HAP-1 (cell line): Measurements from ENCODE around the gene PGAM2.

Experiments
- DNase-seq, 2 experiments: peaks; one replicate each; pipeline ENCODE4 v3.0.0-alpha.2; 2016 to 2020; ENCODE audit warnings: low spot score in 2 of 2
- H3K27me3 ChIP-seq: fragments of 250-450 bp; sonication (Bioruptor Pico); 2 replicates; pipeline ENCODE4 v1.5.1; 2020; ENCODE audit warnings: low read depth, mild to moderate bottlenecking, moderate library complexity
- H3K36me3 ChIP-seq: fragments of 250-450 bp; sonication (Bioruptor Pico); replicated peaks from 2 replicates; pipeline ENCODE4 v1.5.1; 2020; ENCODE audit warnings: mild to moderate bottlenecking
- H3K4me1 ChIP-seq: fragments of 250-450 bp; sonication (Bioruptor Pico); 2 replicates; pipeline ENCODE4 v1.5.1; 2020; ENCODE audit warnings: mild to moderate bottlenecking
- H3K4me3 ChIP-seq: fragments of 250-450 bp; sonication (Bioruptor Pico); 2 replicates; pipeline ENCODE4 v1.5.1; 2020; ENCODE audit warnings: mild to moderate bottlenecking, moderate library complexity
- H3K9me3 ChIP-seq: fragments of 250-450 bp; sonication (Bioruptor Pico); 2 replicates; pipeline ENCODE4 v1.5.1; 2020; ENCODE audit warnings: mild to moderate bottlenecking, moderate library complexity
- in situ Hi-C: fragments of 300-500 bp; cut with MboI; formaldehyde crosslinking; loops from 3 replicates; pipeline ENCODE4 v1.14.3; 2020; ENCODE audit warnings: low sequenced_read_pairs, inconsistent platforms, mixed read lengths

PGAM2 gene

GRCh38 chr7:44072364-44073231, 7.2 kb upstream of the PGAM2 start:
- DNase-seq = peak; percentile 50 to 85
- H3K4me1 ChIP-seq = no peaks in the 10 kb centered on the region
- in situ Hi-C loops = no loop called here
- H3K4me3 ChIP-seq = no peak overlapping the region
- H3K27me3 ChIP-seq = no peaks in the 10 kb centered on the region
- H3K9me3 ChIP-seq = no peaks in the 10 kb centered on the region
- H3K36me3 ChIP-seq = peaks cover 25% of the 10 kb centered on the region

DNA sequence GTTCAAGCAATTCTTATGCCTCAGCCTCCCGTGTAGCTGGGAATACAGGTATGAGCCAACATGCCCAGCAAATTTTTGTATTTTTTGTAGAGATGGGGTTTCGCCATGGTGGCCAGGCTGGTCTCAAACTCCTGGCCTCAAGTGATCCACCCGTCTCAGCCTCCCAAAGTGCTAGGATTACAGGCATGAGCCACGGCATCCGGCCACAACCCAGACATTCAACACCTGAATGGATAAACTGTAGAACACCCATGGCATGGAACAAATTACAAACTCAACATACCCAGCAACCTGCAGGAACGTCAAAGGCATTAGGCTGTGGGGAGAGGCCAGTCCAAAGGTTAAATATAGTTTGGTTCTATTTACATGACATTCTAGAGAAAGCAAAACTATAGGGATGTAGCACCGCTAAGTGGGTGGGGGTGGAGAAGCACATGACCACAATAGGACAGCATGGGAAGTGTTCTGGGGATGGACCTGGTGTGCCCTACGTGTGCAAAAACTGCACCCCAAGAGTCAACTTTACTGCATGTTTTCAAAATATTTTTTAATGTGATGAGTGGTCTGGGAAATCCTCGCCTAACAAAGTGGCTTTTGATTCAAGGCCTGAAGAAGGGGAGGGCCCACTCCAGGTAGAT, 6.5 kb upstream of the PGAM2 start:
- Histone ChIP-seq H3K4me1 (no peaks in the 10 kb centered on the region), H3K27me3 (no peaks in the 10 kb centered on the region), H3K36me3 (peaks cover 18% of the 10 kb centered on the region), H3K4me3 (no peak overlapping the region), H3K9me3 (no peaks in the 10 kb centered on the region)
- in situ Hi-C loops = no loop called here
- DNase-seq = no peak

DNA sequence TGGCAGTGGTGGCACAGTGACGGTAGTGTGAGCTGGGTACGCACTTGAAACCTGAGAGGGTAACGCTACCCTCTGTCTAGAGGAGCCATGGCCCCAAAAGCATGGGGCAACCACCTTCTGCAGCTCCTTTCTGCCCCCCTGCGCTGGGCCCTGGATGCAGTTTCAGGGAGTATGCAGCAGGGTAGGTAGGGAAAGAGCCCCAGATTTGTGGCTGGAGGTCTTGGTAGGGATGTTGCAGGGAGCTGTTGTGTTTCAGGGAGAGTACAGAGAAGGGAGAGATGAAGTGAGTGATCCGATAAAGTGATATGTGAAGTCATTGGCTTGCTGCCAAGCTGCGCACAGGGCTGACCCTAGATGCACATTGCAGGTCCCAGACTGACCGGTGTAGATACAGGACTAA, 2.7 kb upstream of the PGAM2 start:
- Histone ChIP-seq H3K36me3 (no peaks in the 10 kb centered on the region), H3K27me3 (no peaks in the 10 kb centered on the region), H3K4me1 (peaks cover 10% of the 10 kb centered on the region), H3K4me3 (no peak overlapping the region), H3K9me3 (no peaks in the 10 kb centered on the region)
- in situ Hi-C loops = no loop called here
- no peak for DNase-seq

DNA sequence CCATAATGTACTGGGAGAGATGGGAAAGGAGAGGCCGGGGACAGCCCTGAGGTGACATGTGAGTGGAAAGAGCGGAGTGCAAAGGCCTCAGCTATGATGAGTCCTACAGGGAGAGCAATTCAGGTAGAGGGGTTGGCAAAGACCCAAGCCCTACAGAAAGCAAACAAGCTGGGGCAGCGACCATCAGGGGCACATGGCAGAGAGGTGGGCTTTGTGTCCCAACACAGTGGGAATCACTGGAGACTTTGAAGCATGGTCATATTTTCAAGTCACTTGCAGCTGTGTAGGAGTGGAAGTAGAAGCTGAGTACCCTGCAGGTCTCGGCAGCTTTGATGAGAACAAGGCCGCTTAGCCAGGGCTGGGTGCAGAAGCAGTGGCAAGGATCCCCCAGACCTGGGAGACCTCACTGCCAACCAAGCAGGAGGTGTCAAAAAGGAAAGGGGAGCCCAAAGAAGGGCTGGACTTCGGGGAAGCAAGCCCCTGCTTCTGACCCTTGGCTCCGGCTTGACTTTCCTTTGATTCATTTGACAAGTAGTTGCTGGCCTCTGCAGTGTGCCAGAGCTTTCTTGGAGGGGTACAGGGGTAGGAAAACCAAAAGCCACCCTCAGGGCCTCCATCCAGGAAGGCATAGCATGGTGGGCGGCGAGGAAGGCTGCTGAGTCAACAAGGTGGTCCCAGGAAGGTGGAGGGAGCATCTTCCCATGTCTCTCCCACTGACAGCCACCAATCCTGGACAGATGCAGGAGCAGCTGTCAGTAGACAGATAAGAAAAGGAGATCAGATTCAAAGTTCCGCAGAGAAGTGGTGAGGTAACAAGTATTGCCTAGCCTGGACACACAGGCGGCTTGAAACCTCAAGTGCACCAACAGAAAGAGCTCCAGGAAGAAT, 1.9 kb upstream of the PGAM2 start:
- peaks cover 10% of the 10 kb centered on the region for H3K4me1 ChIP-seq
- no peaks in the 10 kb centered on the region for H3K36me3 ChIP-seq
- in situ Hi-C loops = no loop called here
- no peak for DNase-seq
- H3K27me3 ChIP-seq = no peaks in the 10 kb centered on the region
- H3K9me3 ChIP-seq = no peaks in the 10 kb centered on the region
- H3K4me3 ChIP-seq = no peak overlapping the region

DNA sequence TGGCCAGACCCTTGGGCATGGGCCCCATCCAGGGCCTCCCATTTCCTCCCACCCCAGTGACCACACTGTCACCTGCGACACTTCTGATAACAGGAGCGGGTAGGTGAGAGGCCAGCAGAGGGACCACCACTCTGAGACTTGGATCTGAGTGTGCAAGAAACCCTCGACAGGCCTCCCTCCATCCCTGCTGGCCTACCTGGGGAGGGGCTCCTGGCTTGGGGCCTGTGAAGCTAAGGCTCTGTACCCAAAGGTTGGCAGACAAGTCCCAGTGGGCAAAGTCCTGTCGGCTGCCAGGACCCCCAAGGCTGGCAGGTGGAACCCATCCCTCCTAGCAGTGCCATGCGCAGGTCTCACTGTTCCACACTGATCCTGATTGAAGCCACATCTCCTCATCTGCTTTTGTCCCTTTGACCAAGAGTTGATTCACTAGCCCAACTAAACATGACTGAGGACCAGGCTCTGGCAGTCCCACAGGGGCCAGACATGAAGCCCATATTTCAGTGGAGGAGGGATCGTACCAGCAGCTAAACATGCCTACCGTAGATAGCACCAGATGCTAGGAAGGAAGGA, 1.2 kb upstream of the PGAM2 start:
- in situ Hi-C loops = no loop called here
- no peaks in the 10 kb centered on the region for H3K9me3 ChIP-seq
- H3K4me1 ChIP-seq = peaks cover 10% of the 10 kb centered on the region
- peaks cover 6% of the 10 kb centered on the region for H3K36me3 ChIP-seq
- H3K27me3 ChIP-seq = no peaks in the 10 kb centered on the region
- no peak for DNase-seq
- no peak overlapping the region for H3K4me3 ChIP-seq

- Histone ChIP-seq H3K36me3 (peaks cover 11% of the 10 kb centered on the region), H3K27me3 (no peaks in the 10 kb centered on the region), H3K4me3 (no peak overlapping the region), H3K9me3 (no peaks in the 10 kb centered on the region), H3K4me1 (peaks cover 10% of the 10 kb centered on the region)
- DNase-seq = no peak
- in situ Hi-C loops = no loop called here
These were observed 719 bp upstream of the PGAM2 start for GRCh38 chr7:44066111-44066460.

DNA sequence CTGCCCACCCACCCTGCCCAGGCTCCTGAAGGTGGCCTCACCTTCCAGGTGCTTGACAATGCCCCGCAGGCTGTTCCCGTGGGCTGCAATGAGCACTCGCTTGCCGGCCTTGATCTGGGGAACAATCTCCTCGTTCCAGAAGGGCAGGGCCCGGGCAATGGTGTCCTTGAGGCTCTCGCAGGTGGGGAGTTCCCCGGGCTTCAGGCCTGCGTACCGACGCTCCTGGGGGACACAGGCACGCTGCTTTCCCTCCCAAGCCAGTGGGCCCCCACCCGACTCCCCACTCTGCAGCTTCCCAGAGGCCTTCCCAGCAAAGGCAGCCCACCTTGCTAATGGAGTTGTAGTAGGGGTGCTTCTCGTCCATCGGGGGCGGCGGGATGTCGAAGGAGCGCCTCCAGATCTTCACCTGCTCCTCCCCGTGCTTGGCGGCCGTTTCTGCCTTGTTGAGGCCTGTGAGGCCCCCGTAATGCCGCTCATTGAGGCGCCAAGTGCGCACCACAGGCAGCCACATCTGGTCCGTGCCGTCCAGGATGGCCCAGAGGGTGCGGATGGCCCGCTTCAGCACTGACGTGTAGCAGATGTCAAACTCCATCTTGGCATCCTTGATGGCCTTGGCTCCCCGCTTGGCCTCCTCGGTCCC, 456 bp downstream of the PGAM2 start:
- no peak for DNase-seq
- peaks cover 10% of the 10 kb centered on the region for H3K4me1 ChIP-seq
- no peak overlapping the region for H3K4me3 ChIP-seq
- in situ Hi-C loops = no loop called here
- peaks cover 21% of the 10 kb centered on the region for H3K36me3 ChIP-seq
- H3K27me3 ChIP-seq = no peaks in the 10 kb centered on the region
- H3K9me3 ChIP-seq = no peaks in the 10 kb centered on the region

GRCh38 chr7:44063894-44064651, 1.3 kb downstream of the PGAM2 start:
- Histone ChIP-seq H3K4me3 (no peak overlapping the region), H3K9me3 (no peaks in the 10 kb centered on the region), H3K36me3 (peaks cover 29% of the 10 kb centered on the region), H3K4me1 (peaks cover 10% of the 10 kb centered on the region), H3K27me3 (no peaks in the 10 kb centered on the region)
- in situ Hi-C loops = no loop called here
- peak; percentile 66 to 75 for DNase-seq

DNA sequence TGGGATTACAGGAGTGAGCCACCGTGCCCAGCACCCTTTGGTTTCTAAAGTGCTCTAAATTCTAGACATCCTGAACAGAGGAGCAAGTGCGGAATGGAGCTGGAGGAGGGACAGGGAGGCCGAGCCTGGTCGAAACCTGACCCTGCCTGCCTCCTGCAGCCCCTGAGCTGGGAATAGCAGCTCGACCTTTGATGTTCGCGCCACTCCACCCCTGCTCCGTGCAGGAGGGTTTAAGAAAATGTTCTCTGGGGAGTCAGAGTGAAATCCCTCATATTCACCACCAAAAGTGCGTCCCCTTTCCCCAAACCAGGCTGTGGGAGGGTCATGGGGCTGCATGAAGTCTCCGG, 1.8 kb downstream of the PGAM2 start:
- peaks cover 34% of the 10 kb centered on the region for H3K36me3 ChIP-seq
- no peak overlapping the region for H3K4me3 ChIP-seq
- H3K27me3 ChIP-seq = no peaks in the 10 kb centered on the region
- no peaks in the 10 kb centered on the region for H3K9me3 ChIP-seq
- in situ Hi-C loops = no loop called here
- no peak for DNase-seq
- peaks cover 10% of the 10 kb centered on the region for H3K4me1 ChIP-seq

- Histone ChIP-seq H3K9me3 (no peaks in the 10 kb centered on the region), H3K27me3 (no peaks in the 10 kb centered on the region), H3K4me3 (no peak overlapping the region), H3K36me3 (peaks cover 41% of the 10 kb centered on the region), H3K4me1 (peaks cover 10% of the 10 kb centered on the region)
- in situ Hi-C loops = no loop called here
- DNase-seq = no peak
These were observed 2.5 kb downstream of the PGAM2 start for GRCh38 chr7:44062903-44063295.

GRCh38 chr7:44062180-44062902, 3.0 kb downstream of the PGAM2 start:
- H3K4me1 ChIP-seq = peaks cover 10% of the 10 kb centered on the region
- H3K36me3 ChIP-seq = peaks cover 46% of the 10 kb centered on the region

GRCh38 chr7:44061645-44062179, 3.7 kb downstream of the PGAM2 start:
- no peaks in the 10 kb centered on the region for H3K27me3 ChIP-seq
- no peak overlapping the region for H3K4me3 ChIP-seq
- in situ Hi-C loops = no loop called here
- no peaks in the 10 kb centered on the region for H3K9me3 ChIP-seq
- DNase-seq = no peak
- peaks cover 53% of the 10 kb centered on the region for H3K36me3 ChIP-seq
- peaks cover 10% of the 10 kb centered on the region for H3K4me1 ChIP-seq

More at GRCh38 chr7:44062180-44062902, 3.0 kb downstream of the PGAM2 start:
- no peaks in the 10 kb centered on the region for H3K27me3 ChIP-seq
- H3K4me3 ChIP-seq = no peak overlapping the region
- in situ Hi-C loops = no loop called here
- DNase-seq = no peak
- no peaks in the 10 kb centered on the region for H3K9me3 ChIP-seq
